Measurements from ENCODE around the gene APEX1. TPM values are rescaled to one million over a fixed set of nuclear protein-coding genes. Genes with fewer than 3 reads are reported as not detected.

APEX1 gene
- total RNA-seq, 4 donors from 2014 or later = 52.4 to 208 (median 93.3) TPM

DNA sequence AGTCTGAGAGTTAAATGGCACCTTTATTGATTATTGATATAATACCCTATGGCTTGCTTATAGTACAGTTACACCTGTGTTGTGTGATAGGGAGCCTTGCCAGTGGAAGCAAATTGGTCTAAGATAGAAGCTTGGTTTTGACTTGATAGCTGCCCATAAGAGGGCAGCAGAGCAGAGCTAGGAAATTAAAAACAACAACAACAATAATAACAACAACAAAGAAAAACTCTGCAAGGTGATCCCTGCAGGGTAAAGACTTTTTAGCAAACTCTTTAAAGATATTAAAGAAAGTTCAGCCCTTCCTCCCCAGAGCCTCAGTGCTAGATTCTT lies 32.3 kb downstream of the APEX1 start:
- DNase-seq = no peak
- no peaks in the 10 kb centered on the region for H3K4me1 ChIP-seq
- no peak overlapping the region for H3K4me3 ChIP-seq
- no peaks in the 10 kb centered on the region for H3K27me3 ChIP-seq
- intact Hi-C loops (cut with DNase I; ENCODE audit: low total_unique reads) = no loop called here
- no peaks in the 10 kb centered on the region for H3K36me3 ChIP-seq
- no peaks in the 10 kb centered on the region for H3K9me3 ChIP-seq
- no peak overlapping the region for H3K27ac ChIP-seq
- no peak for TF ChIP-seq POLR2A (IDR thresholded peaks at IDR 0.05)
- TF ChIP-seq, protein P1, sequence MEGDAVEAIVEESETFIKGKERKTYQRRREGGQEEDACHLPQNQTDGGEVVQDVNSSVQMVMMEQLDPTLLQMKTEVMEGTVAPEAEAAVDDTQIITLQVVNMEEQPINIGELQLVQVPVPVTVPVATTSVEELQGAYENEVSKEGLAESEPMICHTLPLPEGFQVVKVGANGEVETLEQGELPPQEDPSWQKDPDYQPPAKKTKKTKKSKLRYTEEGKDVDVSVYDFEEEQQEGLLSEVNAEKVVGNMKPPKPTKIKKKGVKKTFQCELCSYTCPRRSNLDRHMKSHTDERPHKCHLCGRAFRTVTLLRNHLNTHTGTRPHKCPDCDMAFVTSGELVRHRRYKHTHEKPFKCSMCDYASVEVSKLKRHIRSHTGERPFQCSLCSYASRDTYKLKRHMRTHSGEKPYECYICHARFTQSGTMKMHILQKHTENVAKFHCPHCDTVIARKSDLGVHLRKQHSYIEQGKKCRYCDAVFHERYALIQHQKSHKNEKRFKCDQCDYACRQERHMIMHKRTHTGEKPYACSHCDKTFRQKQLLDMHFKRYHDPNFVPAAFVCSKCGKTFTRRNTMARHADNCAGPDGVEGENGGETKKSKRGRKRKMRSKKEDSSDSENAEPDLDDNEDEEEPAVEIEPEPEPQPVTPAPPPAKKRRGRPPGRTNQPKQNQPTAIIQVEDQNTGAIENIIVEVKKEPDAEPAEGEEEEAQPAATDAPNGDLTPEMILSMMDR (IDR thresholded peaks at IDR 0.05) = no peak

DNA sequence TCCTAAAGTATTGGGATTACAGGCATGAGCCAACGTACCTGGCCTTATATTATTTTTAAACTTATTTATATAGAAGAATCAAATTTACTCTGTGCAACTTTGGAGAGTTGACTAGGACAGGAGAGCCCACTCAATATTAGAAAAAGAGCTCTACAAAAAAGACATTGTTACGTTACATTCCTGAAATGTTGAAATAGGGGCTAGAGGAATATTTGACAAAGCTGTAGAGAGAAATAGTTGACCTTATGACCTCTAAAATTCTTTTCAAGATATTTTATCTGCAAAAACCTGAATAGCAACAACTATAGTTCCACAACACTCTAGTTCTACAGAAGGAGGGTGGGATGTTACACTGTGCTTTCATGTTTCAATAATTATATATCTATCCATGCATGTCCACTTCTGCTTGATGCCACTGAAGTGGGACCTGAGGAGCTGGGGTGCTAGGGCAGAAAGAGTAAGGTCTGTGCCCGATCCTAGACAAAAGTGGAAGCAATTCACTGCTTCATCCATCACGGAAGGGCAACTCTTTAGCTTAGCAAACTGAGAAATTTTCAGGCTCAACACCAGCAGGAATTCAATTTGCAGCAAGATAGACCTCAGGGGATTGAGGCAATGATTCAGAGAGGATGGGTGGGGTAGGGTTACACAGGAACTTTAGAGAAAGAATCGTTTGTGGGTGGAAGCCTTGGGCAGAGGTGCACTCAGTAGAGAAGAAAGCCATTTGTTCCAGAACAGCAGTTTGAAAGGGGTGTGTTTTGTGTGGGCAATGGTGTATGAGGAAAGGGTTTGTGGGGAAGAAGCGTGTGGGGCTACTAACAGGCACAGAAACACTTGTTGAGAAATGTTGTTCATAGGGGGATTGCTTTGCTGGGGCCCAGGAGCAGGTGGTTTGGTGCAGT lies 34.3 kb downstream of the APEX1 start:
- TF ChIP-seq, protein P1 (IDR thresholded peaks at IDR 0.05) = no peak
- TF ChIP-seq POLR2A (IDR thresholded peaks at IDR 0.05) = no peak
- Histone ChIP-seq H3K36me3 (no peaks in the 10 kb centered on the region), H3K27me3 (no peaks in the 10 kb centered on the region), H3K27ac (no peak overlapping the region), H3K4me1 (no peaks in the 10 kb centered on the region), H3K9me3 (no peaks in the 10 kb centered on the region), H3K4me3 (no peak overlapping the region)
- DNase-seq = no peak
- intact Hi-C loops (cut with DNase I; ENCODE audit: low total_unique reads) = no loop called here

DNA sequence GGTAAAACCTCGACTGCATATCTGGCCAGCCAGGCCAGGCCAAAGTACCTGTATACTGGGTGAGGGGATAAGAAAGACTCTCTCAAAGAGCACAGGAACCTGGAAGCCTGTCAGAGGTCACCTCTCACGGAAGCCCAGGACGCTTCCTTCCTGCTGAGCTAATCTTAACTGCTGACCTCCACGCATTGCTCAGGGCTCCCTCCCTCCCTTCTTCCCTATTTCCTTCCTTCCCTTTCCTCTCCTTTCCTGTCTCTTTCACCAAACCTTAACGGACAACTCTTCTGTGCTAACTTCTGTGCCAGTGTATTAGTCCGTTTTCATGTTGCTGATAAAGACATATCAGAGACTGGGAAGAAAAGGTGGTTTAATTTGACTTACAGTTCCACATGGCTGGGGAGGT lies 35.5 kb downstream of the APEX1 start:
- Histone ChIP-seq H3K9me3 (no peaks in the 10 kb centered on the region), H3K4me1 (no peaks in the 10 kb centered on the region), H3K27me3 (no peaks in the 10 kb centered on the region), H3K27ac (no peak overlapping the region), H3K4me3 (no peak overlapping the region), H3K36me3 (no peaks in the 10 kb centered on the region)
- TF ChIP-seq POLR2A (IDR thresholded peaks at IDR 0.05) = no peak
- TF ChIP-seq, protein P1 (IDR thresholded peaks at IDR 0.05) = no peak
- intact Hi-C loops (cut with DNase I; ENCODE audit: low total_unique reads) = no loop called here
- DNase-seq = no peak

DNA sequence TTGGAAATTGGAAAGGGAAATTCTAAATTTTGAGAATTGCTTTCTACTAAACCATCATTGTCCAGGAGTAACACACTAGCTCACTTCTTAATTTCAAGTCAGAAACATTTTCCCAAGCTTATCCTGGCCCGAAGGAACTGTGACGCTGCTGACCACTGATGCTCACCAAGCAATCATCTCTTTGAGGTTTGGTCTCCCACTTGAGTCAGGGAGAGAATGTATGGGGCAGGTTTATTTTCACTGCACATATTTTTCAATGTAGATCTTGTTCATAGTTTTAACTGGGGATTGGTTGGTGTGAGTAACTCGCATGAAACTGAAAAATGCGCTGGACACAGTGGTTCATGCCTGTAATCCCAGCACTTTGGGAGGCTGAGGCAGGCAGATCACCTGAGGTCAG lies 37.5 kb downstream of the APEX1 start:
- Histone ChIP-seq H3K9me3 (no peaks in the 10 kb centered on the region), H3K4me3 (no peak overlapping the region), H3K27ac (no peak overlapping the region), H3K4me1 (no peaks in the 10 kb centered on the region), H3K27me3 (no peaks in the 10 kb centered on the region), H3K36me3 (no peaks in the 10 kb centered on the region)
- no peak for DNase-seq
- TF ChIP-seq POLR2A (IDR thresholded peaks at IDR 0.05) = no peak
- TF ChIP-seq, protein P1 (IDR thresholded peaks at IDR 0.05) = no peak
- intact Hi-C loops (cut with DNase I; ENCODE audit: low total_unique reads) = no loop called here

DNA sequence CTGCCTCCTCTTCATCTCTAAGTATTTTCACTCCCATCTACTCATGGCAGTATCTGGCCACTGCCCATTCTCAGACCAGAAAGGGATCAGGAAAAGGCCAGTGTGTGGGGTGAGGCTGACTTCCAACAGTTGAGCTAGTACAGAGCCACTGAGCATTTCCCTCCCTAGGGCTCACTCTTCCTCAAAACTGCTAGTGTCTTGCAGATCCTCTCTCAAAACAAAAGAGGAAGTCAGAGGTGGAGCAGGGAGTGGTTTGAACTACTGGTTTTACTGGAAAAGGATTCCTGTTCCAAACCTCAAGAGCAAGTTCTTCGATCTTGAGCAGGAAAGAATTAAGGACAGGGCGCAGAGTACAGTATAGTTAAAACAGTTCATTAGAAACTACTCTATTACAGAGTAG lies 38.6 kb downstream of the APEX1 start:
- intact Hi-C loops (cut with DNase I; ENCODE audit: low total_unique reads) = no loop called here
- DNase-seq = no peak
- Histone ChIP-seq H3K9me3 (no peaks in the 10 kb centered on the region), H3K36me3 (no peaks in the 10 kb centered on the region), H3K4me3 (no peak overlapping the region), H3K4me1 (no peaks in the 10 kb centered on the region), H3K27ac (no peak overlapping the region), H3K27me3 (no peaks in the 10 kb centered on the region)
- TF ChIP-seq, protein P1 (IDR thresholded peaks at IDR 0.05) = no peak
- TF ChIP-seq POLR2A (IDR thresholded peaks at IDR 0.05) = no peak
